Measurements from ENCODE around the gene ADGRG2. TPM values are rescaled to one million over a fixed set of nuclear protein-coding genes. Genes with fewer than 3 reads are reported as not detected.

ADGRG2 gene
- total RNA-seq, 1 experiment from 2014 or later, result 8.2 TPM

GRCh38 chrX:19133231-19133630 lies 11.0 kb upstream of the ADGRG2 start:
- Mint-ChIP-seq H3K27me3 (ENCODE audit: low read depth) (no peaks in the 10 kb centered on the region; the same call in 1 of the 2 replicates), H3K4me3 (no peak overlapping the region), H3K36me3 (no peaks in the 10 kb centered on the region), H3K27ac (no peak overlapping the region), H3K9me3 (no peaks in the 10 kb centered on the region), H3K4me1 (peaks cover 12% of the 10 kb centered on the region)
- no peak for DNase-seq (ENCODE audit: low spot score)
- CTCF ChIA-PET, result no interaction called here
- POLR2A ChIA-PET, result no interaction called here
- ATAC-seq, result no peak
- TF ChIP-seq, protein P1, sequence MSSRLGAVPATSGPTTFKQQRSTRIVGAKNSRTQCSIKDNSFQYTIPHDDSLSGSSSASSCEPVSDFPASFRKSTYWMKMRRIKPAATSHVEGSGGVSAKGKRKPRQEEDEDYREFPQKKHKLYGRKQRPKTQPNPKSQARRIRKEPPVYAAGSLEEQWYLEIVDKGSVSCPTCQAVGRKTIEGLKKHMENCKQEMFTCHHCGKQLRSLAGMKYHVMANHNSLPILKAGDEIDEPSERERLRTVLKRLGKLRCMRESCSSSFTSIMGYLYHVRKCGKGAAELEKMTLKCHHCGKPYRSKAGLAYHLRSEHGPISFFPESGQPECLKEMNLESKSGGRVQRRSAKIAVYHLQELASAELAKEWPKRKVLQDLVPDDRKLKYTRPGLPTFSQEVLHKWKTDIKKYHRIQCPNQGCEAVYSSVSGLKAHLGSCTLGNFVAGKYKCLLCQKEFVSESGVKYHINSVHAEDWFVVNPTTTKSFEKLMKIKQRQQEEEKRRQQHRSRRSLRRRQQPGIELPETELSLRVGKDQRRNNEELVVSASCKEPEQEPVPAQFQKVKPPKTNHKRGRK (CRISPR knock-in tag; IDR thresholded peaks at IDR 0.05; ENCODE audit: borderline replicate concordance), result no peak
- no peak for TF ChIP-seq ZNF232 (CRISPR knock-in tag; IDR thresholded peaks at IDR 0.05)

DNA sequence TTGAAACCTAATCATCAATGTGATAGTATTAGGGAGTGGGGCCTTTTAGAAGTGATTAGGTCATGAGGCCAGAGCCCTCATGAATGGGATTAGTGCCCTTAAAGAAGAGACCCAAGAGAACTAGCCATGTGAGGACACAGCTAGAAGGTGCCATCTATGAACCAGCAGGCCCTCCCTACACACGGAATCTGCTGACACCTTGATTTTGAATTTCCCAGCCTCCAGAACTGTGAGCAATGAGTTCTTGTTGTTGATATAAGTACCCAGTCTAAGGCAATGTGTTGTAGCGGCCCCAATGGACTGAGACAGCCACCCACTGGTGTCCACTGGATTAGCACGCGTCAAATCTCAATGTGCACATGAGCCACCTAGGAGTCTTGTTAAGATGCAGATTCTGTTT lies 8.4 kb upstream of the ADGRG2 start:
- H3K9me3 Mint-ChIP-seq, result no peaks in the 10 kb centered on the region
- H3K4me1 Mint-ChIP-seq, result peaks cover 8% of the 10 kb centered on the region; the same call in 1 of the 2 replicates
- ATAC-seq (no peak), DNase-seq (ENCODE audit: low spot score) (no peak)
- CTCF ChIA-PET, result no interaction called here
- POLR2A ChIA-PET, result no interaction called here
- no peaks in the 10 kb centered on the region; the same call in none of the 2 replicates for H3K27me3 Mint-ChIP-seq (ENCODE audit: low read depth)
- no peaks in the 10 kb centered on the region for H3K36me3 Mint-ChIP-seq
- H3K4me3 Mint-ChIP-seq, result no peak overlapping the region
- H3K27ac Mint-ChIP-seq, result no peak overlapping the region
- TF ChIP-seq ZMAT4 (CRISPR knock-in tag; IDR thresholded peaks at IDR 0.05), result no peak
- TF ChIP-seq CDX4 (CRISPR knock-in tag; IDR thresholded peaks at IDR 0.05; ENCODE audit: borderline replicate concordance), result no peak
- no peak for TF ChIP-seq TEAD4 (CRISPR knock-in tag; IDR thresholded peaks at IDR 0.05)
- TF ChIP-seq ZBTB21 (CRISPR knock-in tag; IDR thresholded peaks at IDR 0.05; ENCODE audit: borderline replicate concordance), result no peak
- TF ChIP-seq FOXP1 (CRISPR knock-in tag; IDR thresholded peaks at IDR 0.05; ENCODE audit: borderline replicate concordance), result no peak
- TF ChIP-seq CREB1 (CRISPR knock-in tag; IDR thresholded peaks at IDR 0.05), result no peak
- TF ChIP-seq TCF7 (CRISPR knock-in tag; IDR thresholded peaks at IDR 0.05; ENCODE audit: low read depth), result no peak
- TF ChIP-seq ZNF532 (CRISPR knock-in tag; IDR thresholded peaks at IDR 0.05; ENCODE audit: borderline replicate concordance), result no peak
- no peak for TF ChIP-seq USF1 (CRISPR knock-in tag; IDR thresholded peaks at IDR 0.05)
- no peak for TF ChIP-seq STAT6 (CRISPR knock-in tag; conservative IDR thresholded peaks at IDR 0.05; ENCODE audit: low read depth)
- TF ChIP-seq SOX15 (CRISPR knock-in tag; IDR thresholded peaks at IDR 0.05), result no peak
- no peak for TF ChIP-seq ZNF416 (CRISPR knock-in tag; IDR thresholded peaks at IDR 0.05)
- no peak for TF ChIP-seq TEAD1 (CRISPR knock-in tag; IDR thresholded peaks at IDR 0.05)
- no peak for TF ChIP-seq ZSCAN18 (CRISPR knock-in tag; IDR thresholded peaks at IDR 0.05)
- no peak for TF ChIP-seq FOXP4 (CRISPR knock-in tag; IDR thresholded peaks at IDR 0.05)
- no peak for TF ChIP-seq USF2 (CRISPR knock-in tag; IDR thresholded peaks at IDR 0.05)
- TF ChIP-seq SP1 (CRISPR knock-in tag; conservative IDR thresholded peaks at IDR 0.05), result no peak
- TF ChIP-seq ZNF138 (CRISPR knock-in tag; conservative IDR thresholded peaks at IDR 0.05), result no peak

Data from WTC11 (cell line).